ENCODE results near the gene ARL14EPL. TPM values are rescaled to one million over a fixed set of nuclear protein-coding genes. Genes with fewer than 3 reads are reported as not detected.
"Not testable (repeated sequence)": the region's sequence is repeated elsewhere in the genome, so short reads cannot be mapped to it uniquely, and the experiment has no call there.

The ARL14EPL gene
- total RNA-seq, 2 experiments from 2014 or later = not detected

GRCh38 chr5:116086309-116086708 is 54.0 kb downstream of the ARL14EPL start:
- H3K9me3 Mint-ChIP-seq (ENCODE audit: low read depth); H3K27ac Mint-ChIP-seq; DNase-seq; ATAC-seq; H3K27me3 Mint-ChIP-seq; POLR2A ChIA-PET: not testable (repeated sequence)
- CTCF ChIA-PET = interaction anchor here (0.6 kb wide), 1 partner anchor 33 kb away, joined by 3 read pairs; no protein-coding TSS in a partner anchor
- H3K36me3 Mint-ChIP-seq (ENCODE audit: low read depth) = peaks cover 33% of the 10 kb centered on the region
- H3K4me3 Mint-ChIP-seq = peak overlapping the region; percentile 88
- H3K4me1 Mint-ChIP-seq = peaks cover 50% of the 10 kb centered on the region
- intact Hi-C loops (cut with DNase I, micrococcal nuclease) = loop anchor here (5.0 to 10.0 kb wide), 3 partner anchors 454 to 792 kb away; partner anchors contain the start of gene CCDC112 (in 2 of the 2)

DNA sequence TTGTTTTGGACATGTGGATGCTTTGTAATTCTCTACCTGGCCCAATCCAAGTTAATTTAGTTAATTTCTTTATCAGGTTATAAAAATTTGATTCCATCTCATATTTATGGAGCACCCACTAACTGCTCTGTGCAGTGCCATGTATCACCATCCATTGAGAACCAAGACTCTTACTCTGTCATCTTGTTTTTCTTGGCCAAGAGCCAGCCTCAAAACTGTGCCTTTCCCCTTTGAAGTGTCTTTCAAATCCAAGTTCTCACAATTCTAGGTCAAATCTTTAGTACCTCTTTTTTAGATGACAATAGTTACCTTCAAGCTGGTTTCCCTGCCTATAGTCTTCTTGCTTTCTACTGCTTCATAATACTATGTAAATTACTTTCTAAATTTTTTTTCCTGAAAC is 55.8 kb downstream of the ARL14EPL start:
- Mint-ChIP-seq H3K4me1 (peaks cover 39% of the 10 kb centered on the region), H3K4me3 (no peak overlapping the region), H3K27ac (no peak overlapping the region), H3K9me3 (ENCODE audit: low read depth) (no peaks in the 10 kb centered on the region), H3K27me3 (no peaks in the 10 kb centered on the region), H3K36me3 (ENCODE audit: low read depth) (peaks cover 33% of the 10 kb centered on the region)
- ChIA-PET CTCF (interaction anchor here (0.7 kb wide), 1 partner anchor 9 kb away, joined by 3 read pairs; no protein-coding TSS in a partner anchor), POLR2A (no interaction called here)
- intact Hi-C loops (cut with DNase I, micrococcal nuclease) = loop anchor here (5.0 to 10.0 kb wide), 3 partner anchors 456 to 793 kb away; partner anchors contain the start of gene CCDC112 (in 2 of the 2)
- ATAC-seq (no peak), DNase-seq (no peak)

DNA sequence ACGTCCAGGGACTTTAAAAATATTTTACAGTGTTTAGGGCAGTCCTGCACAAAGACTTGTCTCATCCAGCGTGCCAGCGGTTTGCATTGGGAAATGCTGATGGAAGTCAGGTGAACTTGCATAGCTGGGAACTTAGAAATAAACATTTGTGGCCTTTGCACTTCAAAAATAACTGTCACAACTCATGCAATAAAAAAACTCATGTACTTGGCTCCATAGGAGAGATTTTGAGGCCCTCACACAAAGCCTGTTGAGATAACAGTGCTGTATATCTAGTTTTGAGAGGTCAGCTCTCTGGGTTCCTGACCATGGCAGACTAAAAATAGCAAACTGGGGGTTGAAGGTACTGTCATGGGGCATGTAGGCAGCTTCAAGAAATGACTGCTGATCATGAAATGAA is 58.0 kb downstream of the ARL14EPL start:
- DNase-seq (no peak), ATAC-seq (no peak)
- Mint-ChIP-seq H3K27me3 (no peaks in the 10 kb centered on the region), H3K36me3 (ENCODE audit: low read depth) (peaks cover 43% of the 10 kb centered on the region), H3K4me3 (no peak overlapping the region), H3K4me1 (peaks cover 29% of the 10 kb centered on the region), H3K27ac (no peak overlapping the region), H3K9me3 (ENCODE audit: low read depth) (no peaks in the 10 kb centered on the region)
- ChIA-PET CTCF (no interaction called here), POLR2A (no interaction called here)
- intact Hi-C loops (cut with DNase I, micrococcal nuclease) = no loop called here

- H3K27me3 Mint-ChIP-seq = no peaks in the 10 kb centered on the region
- H3K9me3 Mint-ChIP-seq (ENCODE audit: low read depth) = no peaks in the 10 kb centered on the region
- intact Hi-C loops (cut with DNase I, micrococcal nuclease) = no loop called here
- ChIA-PET POLR2A (no interaction called here), CTCF (interaction anchor here (0.8 kb wide), 1 partner anchor 45 kb away, joined by 3 read pairs; no protein-coding TSS in a partner anchor)
- peaks cover 21% of the 10 kb centered on the region for H3K4me1 Mint-ChIP-seq
- H3K4me3 Mint-ChIP-seq = no peak overlapping the region
- H3K27ac Mint-ChIP-seq = no peak overlapping the region
- ATAC-seq (no peak), DNase-seq (no peak)
- peaks cover 49% of the 10 kb centered on the region for H3K36me3 Mint-ChIP-seq (ENCODE audit: low read depth)
These were observed 59.1 kb downstream of the ARL14EPL start for GRCh38 chr5:116091416-116091815.

DNA sequence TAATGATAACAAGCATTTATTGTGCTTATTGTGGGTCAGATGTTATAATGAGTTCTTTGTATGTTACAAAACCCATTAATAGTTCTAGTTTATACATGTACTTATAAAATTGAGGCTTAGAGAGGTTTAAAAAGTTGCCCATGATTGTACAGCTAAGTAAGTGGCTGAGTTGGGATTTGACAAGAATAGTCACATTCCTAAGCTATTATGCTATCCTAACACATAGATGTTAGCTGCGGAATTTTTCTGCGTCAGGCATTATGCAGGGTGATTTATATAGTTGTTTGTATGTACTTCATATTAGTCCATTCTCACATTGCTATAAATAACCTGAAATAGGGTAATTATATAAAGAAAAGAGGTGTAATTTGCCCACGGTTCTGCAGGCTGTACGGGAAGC is 65.0 kb downstream of the ARL14EPL start:
- POLR2A ChIA-PET = no interaction called here
- no peak overlapping the region for H3K4me3 Mint-ChIP-seq
- DNase-seq = no peak
- H3K36me3 Mint-ChIP-seq (ENCODE audit: low read depth) = peaks cover 71% of the 10 kb centered on the region
- no peak for ATAC-seq
- intact Hi-C loops (cut with DNase I, micrococcal nuclease) = no loop called here
- H3K27me3 Mint-ChIP-seq = no peaks in the 10 kb centered on the region
- no peaks in the 10 kb centered on the region for H3K4me1 Mint-ChIP-seq
- no peak overlapping the region for H3K27ac Mint-ChIP-seq
- CTCF ChIA-PET = interaction anchor here (1.4 to 1.7 kb wide), 2 partner anchors 12 kb away, joined by 3 to 4 read pairs; no protein-coding TSS in a partner anchor
- H3K9me3 Mint-ChIP-seq (ENCODE audit: low read depth) = peaks cover 2% of the 10 kb centered on the region

- Mint-ChIP-seq H3K27ac (no peak overlapping the region), H3K36me3 (ENCODE audit: low read depth) (peaks cover 71% of the 10 kb centered on the region), H3K4me3 (no peak overlapping the region), H3K4me1 (peaks cover 4% of the 10 kb centered on the region), H3K27me3 (no peaks in the 10 kb centered on the region), H3K9me3 (ENCODE audit: low read depth) (peaks cover 2% of the 10 kb centered on the region)
- POLR2A ChIA-PET = no interaction called here
- CTCF ChIA-PET = interaction anchor here (0.7 kb wide), 1 partner anchor 196 kb away, joined by 3 read pairs; no protein-coding TSS in a partner anchor
- ATAC-seq (no peak), DNase-seq (no peak)
- intact Hi-C loops (cut with DNase I, micrococcal nuclease) = no loop called here
These were observed 66.7 kb downstream of the ARL14EPL start for GRCh38 chr5:116098998-116099397.

DNA sequence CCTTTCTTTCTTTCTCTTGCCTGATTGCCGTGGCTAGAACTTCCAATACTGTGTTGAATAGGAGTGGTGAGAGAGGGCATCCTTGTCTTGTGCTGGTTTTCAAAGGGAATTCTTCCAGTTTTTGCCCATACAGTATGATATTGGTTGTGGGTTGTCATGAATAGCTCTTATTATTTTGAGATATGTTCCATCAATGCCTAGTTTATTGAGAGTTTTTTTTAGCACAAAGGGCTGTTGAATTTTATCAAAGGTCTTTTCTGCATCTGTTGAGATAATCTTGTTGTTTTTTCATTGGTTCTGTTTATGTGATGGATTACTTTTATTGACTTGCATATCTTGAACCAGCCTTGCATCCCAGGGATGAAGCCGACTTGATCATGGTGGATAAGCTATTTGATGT is 72.7 kb downstream of the ARL14EPL start:
- intact Hi-C loops (cut with DNase I, micrococcal nuclease); H3K27ac Mint-ChIP-seq; CTCF ChIA-PET; DNase-seq; H3K4me3 Mint-ChIP-seq; H3K9me3 Mint-ChIP-seq (ENCODE audit: low read depth); POLR2A ChIA-PET; ATAC-seq; H3K27me3 Mint-ChIP-seq: not testable (repeated sequence)
- Mint-ChIP-seq H3K4me1 (peaks cover 22% of the 10 kb centered on the region), H3K36me3 (ENCODE audit: low read depth) (peaks cover 82% of the 10 kb centered on the region)

Other genes starting within 250 kb of the ARL14EPL start
- gene CDO1, start 215.8 kb upstream of the ARL14EPL start, total RNA-seq = under 1 TPM; 0.16 to 0.55 TPM
- 10 to 100 TPM; 44.8 to 45.0 TPM for gene ATG12, start 190.9 kb upstream of the ARL14EPL start, total RNA-seq
- gene AP3S1, start 190.5 kb upstream of the ARL14EPL start, total RNA-seq = 10 to 100 TPM; 84.5 to 91.6 TPM
- under 1 TPM in 1 of 2 experiments, not detected in 1; 0.11 TPM for gene LVRN, start 70.0 kb upstream of the ARL14EPL start, total RNA-seq
- gene COMMD10, start 52.6 kb downstream of the ARL14EPL start, total RNA-seq = 10 to 100 TPM; 19.7 to 23.0 TPM

Data from activated CD4-positive, alpha-beta T cell treated with anti-CD3 and anti-CD28 coated beads for 36 hours (primary cell).